HepG2 (cell line): ENCODE results near the gene MYH9. TPM values are rescaled to one million over a fixed set of nuclear protein-coding genes. Genes with fewer than 3 reads are reported as not detected.

ENCODE experiments used
- BCL6 ChIP-seq: IDR thresholded peaks from 2 replicates; pipeline ENCODE4 v1.6.1; 2016; ENCODE audit warnings: missing genetic modification reagents, missing compliant biosample characterization
- DMAP1 ChIP-seq: IDR thresholded peaks from 2 replicates; pipeline ENCODE4 v1.6.1; 2016
- HOXA3 ChIP-seq: sonication (generic); formaldehyde crosslinking; IDR thresholded peaks from 2 replicates; pipeline ENCODE4 v1.5.0; 2020; ENCODE audit warnings: missing genetic modification reagents
- MED1 ChIP-seq: sonication (generic); formaldehyde crosslinking; IDR thresholded peaks from 2 replicates; pipeline ENCODE4 v1.4.0; 2020; ENCODE audit warnings: missing genetic modification reagents
- MTA1 ChIP-seq: sonication (generic); formaldehyde crosslinking; IDR thresholded peaks from 2 replicates; pipeline ENCODE4 v1.4.0; 2020; ENCODE audit warnings: missing genetic modification reagents, mild to moderate bottlenecking, borderline replicate concordance
- MYC ChIP-seq: sonication (generic); formaldehyde crosslinking; IDR thresholded peaks from 2 replicates; pipeline ENCODE4 v1.9.0; 2021; ENCODE audit warnings: missing genetic modification reagents, borderline replicate concordance
- NCOA5 ChIP-seq: sonication (generic); formaldehyde crosslinking; IDR thresholded peaks from 2 replicates; pipeline ENCODE4 v1.4.0; 2020; ENCODE audit warnings: missing genetic modification reagents
- NFKB2 ChIP-seq: sonication (generic); formaldehyde crosslinking; IDR thresholded peaks from 2 replicates; pipeline ENCODE4 v1.4.0; 2020; ENCODE audit warnings: missing genetic modification reagents, borderline replicate concordance
- NR2F2 ChIP-seq: IDR thresholded peaks from 2 replicates; pipeline ENCODE4 v1.6.1; 2012; ENCODE audit warnings: low read depth, inconsistent platforms, borderline replicate concordance
- PAF1 ChIP-seq: IDR thresholded peaks from 2 replicates; pipeline ENCODE4 v1.6.1; 2016; ENCODE audit warnings: missing genetic modification reagents, missing compliant biosample characterization
- RFX5 ChIP-seq: IDR thresholded peaks from 2 replicates; pipeline ENCODE4 v1.6.1; 2011; ENCODE audit warnings: low read depth, low read length, improper control_type of control experiment
- SMAD3 ChIP-seq: sonication (generic); formaldehyde crosslinking; IDR thresholded peaks from 2 replicates; pipeline ENCODE4 v1.4.0; 2020; ENCODE audit warnings: missing genetic modification reagents
- SMC3 ChIP-seq: IDR thresholded peaks from 2 replicates; pipeline ENCODE4 v1.6.1; 2011; ENCODE audit warnings: low read length, improper control_type of control experiment
- SRY ChIP-seq: sonication (generic); formaldehyde crosslinking; IDR thresholded peaks from 2 replicates; pipeline ENCODE4 v1.8.0; 2022; ENCODE audit warnings: mild to moderate bottlenecking, missing genetic modification reagents
- YEATS4 ChIP-seq: sonication (generic); formaldehyde crosslinking; IDR thresholded peaks from 2 replicates; pipeline ENCODE4 v1.4.0; 2020; ENCODE audit warnings: missing genetic modification reagents, borderline replicate concordance
- ZNF549 ChIP-seq: sonication (generic); formaldehyde crosslinking; IDR thresholded peaks from 2 replicates; pipeline ENCODE4 v1.5.0; 2020; ENCODE audit warnings: missing genetic modification reagents
- ZNF572 ChIP-seq: sonication (generic); formaldehyde crosslinking; IDR thresholded peaks from 2 replicates; pipeline ENCODE4 v1.5.1; 2020; ENCODE audit warnings: mild to moderate bottlenecking, missing genetic modification reagents
- ZNF607 ChIP-seq: sonication (generic); formaldehyde crosslinking; IDR thresholded peaks from 2 replicates; pipeline ENCODE4 v1.5.1; 2020; ENCODE audit warnings: missing genetic modification reagents, mild to moderate bottlenecking, borderline replicate concordance
- ZNF644 ChIP-seq: IDR thresholded peaks from 2 replicates; pipeline ENCODE4 v1.6.1; 2016; ENCODE audit warnings: low read depth
- ZNF879 ChIP-seq: sonication (generic); formaldehyde crosslinking; IDR thresholded peaks from 2 replicates; pipeline ENCODE4 v1.8.1; 2023; ENCODE audit warnings: missing genetic modification reagents
- polyA plus RNA-seq, 8 experiments: library from polyadenylated mRNA; depleted of rRNA in 3 of 8; stranded (reverse) in 7 of 8; unstranded in 1 of 8; fragments of >200 nt; fragmentation: Illumina TruSeq in 4 of 8; extraction: Trizol in 4 of 8; gene quantifications; 2 replicates each; pipeline versions ENCODE4 v1.2.1 to v1.2.3, GENCODE V29; 2011 to 2016; ENCODE audit warnings: low read depth in 4 of 8, missing spikeins in 1 of 8, mixed read lengths in 1 of 8; ENCODE audit not compliant: insufficient read depth in 1 of 8
- total RNA-seq, 5 experiments: library from RNA; depleted of rRNA; stranded (reverse); fragments of >200 nt; fragmentation: Illumina TruSeq; extraction: Trizol; gene quantifications; 2 replicates each; pipeline ENCODE4 v1.2.3, GENCODE V29; 2016; ENCODE audit warnings: low read depth in 1 of 5
- TF ChIP-seq, protein P1 (sequence below): sonication (generic); formaldehyde crosslinking; IDR thresholded peaks from 2 replicates; pipeline ENCODE4 v1.9.0; 2022; ENCODE audit warnings: low read depth, missing genetic modification reagents
- TF ChIP-seq, protein P2 (sequence below): fragments of 450-650 bp; IDR thresholded peaks from 2 replicates; pipeline ENCODE4 v1.6.1; 2017; ENCODE audit warnings: mild to moderate bottlenecking
- TF ChIP-seq, protein P3 (sequence below): fragments of 450-650 bp; IDR thresholded peaks from 2 replicates; pipeline ENCODE4 v1.6.1; 2016
- TF ChIP-seq, protein P4 (sequence below): sonication (generic); formaldehyde crosslinking; IDR thresholded peaks from 2 replicates; pipeline ENCODE4 v1.4.0; 2020; ENCODE audit warnings: missing genetic modification reagents, mild to moderate bottlenecking, borderline replicate concordance

MYH9 gene
- total and polyA plus RNA-seq, 2 of the 13 experiments (the other 11 are each of a cell fraction or from before 2014, with no cell fraction given) = 50.7 to 98.5 TPM

DNA sequence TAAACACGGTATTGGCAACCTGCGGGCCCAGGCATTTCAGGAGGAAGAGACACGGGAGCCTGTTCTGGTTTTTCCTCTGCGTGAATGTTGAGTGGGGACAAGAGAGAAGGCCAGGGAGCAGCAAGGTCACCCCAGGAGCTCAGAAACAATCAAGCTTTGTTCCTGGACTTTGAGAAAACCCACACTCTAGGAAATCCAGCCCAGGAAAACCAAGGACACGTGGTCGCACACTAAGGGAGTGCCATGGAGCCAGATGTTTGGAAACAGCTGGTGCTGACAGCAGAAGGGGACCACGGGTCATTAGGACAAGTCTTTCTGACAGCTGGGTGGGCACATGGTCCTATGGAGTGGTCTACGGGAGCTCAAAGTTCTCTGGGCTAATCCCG lies 44.1 kb downstream of the MYH9 start (continued):
- TF ChIP-seq, protein P1, sequence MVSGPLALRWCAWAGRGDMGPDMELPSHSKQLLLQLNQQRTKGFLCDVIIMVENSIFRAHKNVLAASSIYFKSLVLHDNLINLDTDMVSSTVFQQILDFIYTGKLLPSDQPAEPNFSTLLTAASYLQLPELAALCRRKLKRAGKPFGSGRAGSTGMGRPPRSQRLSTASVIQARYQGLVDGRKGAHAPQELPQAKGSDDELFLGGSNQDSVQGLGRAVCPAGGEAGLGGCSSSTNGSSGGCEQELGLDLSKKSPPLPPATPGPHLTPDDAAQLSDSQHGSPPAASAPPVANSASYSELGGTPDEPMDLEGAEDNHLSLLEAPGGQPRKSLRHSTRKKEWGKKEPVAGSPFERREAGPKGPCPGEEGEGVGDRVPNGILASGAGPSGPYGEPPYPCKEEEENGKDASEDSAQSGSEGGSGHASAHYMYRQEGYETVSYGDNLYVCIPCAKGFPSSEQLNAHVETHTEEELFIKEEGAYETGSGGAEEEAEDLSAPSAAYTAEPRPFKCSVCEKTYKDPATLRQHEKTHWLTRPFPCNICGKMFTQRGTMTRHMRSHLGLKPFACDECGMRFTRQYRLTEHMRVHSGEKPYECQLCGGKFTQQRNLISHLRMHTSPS (CRISPR knock-in tag) = peak; percentile 55; the same call in 1 of the 2 replicates
- TF ChIP-seq SRY (no peak), ZNF607 (no peak), ZNF549 (CRISPR knock-in tag) (no peak), ZNF879 (CRISPR knock-in tag) (no peak), ZNF644 (CRISPR knock-in tag) (peak; percentile 50; the same call in 1 of the 2 replicates), RFX5 (no peak), MTA1 (0 out of 2 replicates have a peak, but pooled peaks have one; percentile 19), YEATS4 (CRISPR knock-in tag) (no peak), PAF1 (no peak), NR2F2 (peak; percentile 52; the same call in 1 of the 2 replicates), SMAD3 (CRISPR knock-in tag) (peak; percentile 73; the same call in 1 of the 2 replicates), BCL6 (CRISPR knock-in tag) (peak; percentile 99), NCOA5 (CRISPR knock-in tag) (no peak), MED1 (CRISPR knock-in tag) (peak; percentile 83), NFKB2 (no peak), ZNF572 (CRISPR knock-in tag) (no peak), MYC (peak; percentile 83), SMC3 (no peak; the same call in 1 of the 2 replicates), DMAP1 (CRISPR knock-in tag) (peak; percentile 28; the same call in 1 of the 2 replicates), HOXA3 (CRISPR knock-in tag) (peak; percentile 59; the same call in 1 of the 2 replicates)
- TF ChIP-seq, protein P2, sequence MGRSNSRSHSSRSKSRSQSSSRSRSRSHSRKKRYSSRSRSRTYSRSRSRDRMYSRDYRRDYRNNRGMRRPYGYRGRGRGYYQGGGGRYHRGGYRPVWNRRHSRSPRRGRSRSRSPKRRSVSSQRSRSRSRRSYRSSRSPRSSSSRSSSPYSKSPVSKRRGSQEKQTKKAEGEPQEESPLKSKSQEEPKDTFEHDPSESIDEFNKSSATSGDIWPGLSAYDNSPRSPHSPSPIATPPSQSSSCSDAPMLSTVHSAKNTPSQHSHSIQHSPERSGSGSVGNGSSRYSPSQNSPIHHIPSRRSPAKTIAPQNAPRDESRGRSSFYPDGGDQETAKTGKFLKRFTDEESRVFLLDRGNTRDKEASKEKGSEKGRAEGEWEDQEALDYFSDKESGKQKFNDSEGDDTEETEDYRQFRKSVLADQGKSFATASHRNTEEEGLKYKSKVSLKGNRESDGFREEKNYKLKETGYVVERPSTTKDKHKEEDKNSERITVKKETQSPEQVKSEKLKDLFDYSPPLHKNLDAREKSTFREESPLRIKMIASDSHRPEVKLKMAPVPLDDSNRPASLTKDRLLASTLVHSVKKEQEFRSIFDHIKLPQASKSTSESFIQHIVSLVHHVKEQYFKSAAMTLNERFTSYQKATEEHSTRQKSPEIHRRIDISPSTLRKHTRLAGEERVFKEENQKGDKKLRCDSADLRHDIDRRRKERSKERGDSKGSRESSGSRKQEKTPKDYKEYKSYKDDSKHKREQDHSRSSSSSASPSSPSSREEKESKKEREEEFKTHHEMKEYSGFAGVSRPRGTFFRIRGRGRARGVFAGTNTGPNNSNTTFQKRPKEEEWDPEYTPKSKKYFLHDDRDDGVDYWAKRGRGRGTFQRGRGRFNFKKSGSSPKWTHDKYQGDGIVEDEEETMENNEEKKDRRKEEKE = no peak
- TF ChIP-seq, protein P3, sequence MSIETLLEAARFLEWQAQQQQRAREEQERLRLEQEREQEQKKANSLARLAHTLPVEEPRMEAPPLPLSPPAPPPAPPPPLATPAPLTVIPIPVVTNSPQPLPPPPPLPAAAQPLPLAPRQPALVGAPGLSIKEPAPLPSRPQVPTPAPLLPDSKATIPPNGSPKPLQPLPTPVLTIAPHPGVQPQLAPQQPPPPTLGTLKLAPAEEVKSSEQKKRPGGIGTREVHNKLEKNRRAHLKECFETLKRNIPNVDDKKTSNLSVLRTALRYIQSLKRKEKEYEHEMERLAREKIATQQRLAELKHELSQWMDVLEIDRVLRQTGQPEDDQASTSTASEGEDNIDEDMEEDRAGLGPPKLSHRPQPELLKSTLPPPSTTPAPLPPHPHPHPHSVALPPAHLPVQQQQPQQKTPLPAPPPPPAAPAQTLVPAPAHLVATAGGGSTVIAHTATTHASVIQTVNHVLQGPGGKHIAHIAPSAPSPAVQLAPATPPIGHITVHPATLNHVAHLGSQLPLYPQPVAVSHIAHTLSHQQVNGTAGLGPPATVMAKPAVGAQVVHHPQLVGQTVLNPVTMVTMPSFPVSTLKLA = peak; percentile 89
- TF ChIP-seq, protein P4, sequence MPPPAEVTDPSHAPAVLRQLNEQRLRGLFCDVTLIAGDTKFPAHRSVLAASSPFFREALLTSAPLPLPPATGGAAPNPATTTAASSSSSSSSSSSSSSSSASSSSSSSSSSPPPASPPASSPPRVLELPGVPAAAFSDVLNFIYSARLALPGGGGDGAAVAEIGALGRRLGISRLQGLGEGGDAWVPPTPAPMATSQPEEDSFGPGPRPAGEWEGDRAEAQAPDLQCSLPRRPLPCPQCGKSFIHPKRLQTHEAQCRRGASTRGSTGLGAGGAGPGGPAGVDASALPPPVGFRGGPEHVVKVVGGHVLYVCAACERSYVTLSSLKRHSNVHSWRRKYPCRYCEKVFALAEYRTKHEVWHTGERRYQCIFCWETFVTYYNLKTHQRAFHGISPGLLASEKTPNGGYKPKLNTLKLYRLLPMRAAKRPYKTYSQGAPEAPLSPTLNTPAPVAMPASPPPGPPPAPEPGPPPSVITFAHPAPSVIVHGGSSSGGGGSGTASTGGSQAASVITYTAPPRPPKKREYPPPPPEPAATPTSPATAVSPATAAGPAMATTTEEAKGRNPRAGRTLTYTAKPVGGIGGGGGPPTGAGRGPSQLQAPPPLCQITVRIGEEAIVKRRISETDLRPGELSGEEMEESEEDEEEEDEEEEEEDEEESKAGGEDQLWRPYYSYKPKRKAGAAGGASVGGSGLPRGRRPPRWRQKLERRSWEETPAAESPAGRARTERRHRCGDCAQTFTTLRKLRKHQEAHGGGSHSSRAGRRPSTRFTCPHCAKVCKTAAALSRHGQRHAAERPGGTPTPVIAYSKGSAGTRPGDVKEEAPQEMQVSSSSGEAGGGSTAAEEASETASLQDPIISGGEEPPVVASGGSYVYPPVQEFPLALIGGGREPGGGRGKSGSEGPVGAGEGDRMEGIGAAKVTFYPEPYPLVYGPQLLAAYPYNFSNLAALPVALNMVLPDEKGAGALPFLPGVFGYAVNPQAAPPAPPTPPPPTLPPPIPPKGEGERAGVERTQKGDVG (CRISPR knock-in tag) = peak; percentile 83; the same call in 1 of the 2 replicates
